GM23248 (cell line): Measurements from ENCODE around the gene EXD3.

ENCODE experiments used
- EZH2 ChIP-seq: fragments of 200-600 bp; sonication (generic); IDR thresholded peaks from 2 replicates; pipeline ENCODE4 v1.6.1; 2018; ENCODE audit warnings: antibody characterized with exemption, mild to moderate bottlenecking; ENCODE audit not compliant: insufficient read depth, poor library complexity, severe bottlenecking
- EZH2phosphoT487 ChIP-seq: fragments of 200-600 bp; sonication (generic); IDR thresholded peaks from 2 replicates; pipeline ENCODE4 v1.6.1; 2018; ENCODE audit warnings: antibody characterized with exemption, moderate library complexity, mild to moderate bottlenecking, low read depth; ENCODE audit not compliant: insufficient read depth

GRCh38 chr9:137441935-137442321, 19.0 kb upstream of the EXD3 start:
- TF ChIP-seq EZH2phosphoT487: no peak
- no peak for TF ChIP-seq EZH2
